Hematopoietic multipotent progenitor cell (in vitro differentiated cells): Measurements from ENCODE around the gene FBXL15. TPM values are rescaled to one million over a fixed set of nuclear protein-coding genes. Genes with fewer than 3 reads are reported as not detected.
"Not testable (repeated sequence)": the region's sequence is repeated elsewhere in the genome, so short reads cannot be mapped to it uniquely, and the experiment has no call there.

Experiments
- DNase-seq, 3 donors: peaks; one replicate each; pipeline ENCODE4 v3.0.0-alpha.2; 2011 to 2015; ENCODE audit warnings: low read depth in 2 of 3, low spot score in 2 of 3
- total RNA-seq: library from RNA; depleted of rRNA; stranded (reverse); fragments of >200 nt; gene quantifications from one replicate; pipeline ENCODE4 v1.2.3, GENCODE V29; 2012

FBXL15 gene
- total RNA-seq, 1 donor = 21.8 TPM

- peak in 1 of 3 donors; percentile 31 for DNase-seq
These were observed 32.2 kb downstream of the FBXL15 start for GRCh38 chr10:102452672-102453340.

- DNase-seq = no peak
These were observed 32.9 kb downstream of the FBXL15 start for GRCh38 chr10:102453502-102453901.

- DNase-seq = not testable (repeated sequence)
These were observed 34.2 kb downstream of the FBXL15 start for GRCh38 chr10:102454662-102455487.

- DNase-seq = no peak
These were observed 35.3 kb downstream of the FBXL15 start for GRCh38 chr10:102455893-102456471.

- no peak for DNase-seq
These were observed 37.0 kb downstream of the FBXL15 start for GRCh38 chr10:102457591-102458150.

- no peak for DNase-seq
These were observed 38.0 kb downstream of the FBXL15 start for GRCh38 chr10:102458656-102459055.

GRCh38 chr10:102460836-102461186 lies 40.2 kb downstream of the FBXL15 start:
- no peak for DNase-seq

GRCh38 chr10:102461187-102462054 lies 40.8 kb downstream of the FBXL15 start:
- DNase-seq = peak; percentile 84 to 92 (median 88)

GRCh38 chr10:102462512-102463054 lies 41.9 kb downstream of the FBXL15 start:
- DNase-seq = no peak

- DNase-seq = no peak
These were observed 43.3 kb downstream of the FBXL15 start for GRCh38 chr10:102463983-102464382.

GRCh38 chr10:102465466-102465865 lies 44.8 kb downstream of the FBXL15 start:
- DNase-seq = no peak

- DNase-seq = no peak
These were observed 46.7 kb downstream of the FBXL15 start for GRCh38 chr10:102467318-102467717.

GRCh38 chr10:102467971-102468438 lies 47.4 kb downstream of the FBXL15 start:
- DNase-seq = no peak

GRCh38 chr10:102468683-102469082 lies 48.0 kb downstream of the FBXL15 start:
- no peak for DNase-seq

GRCh38 chr10:102470579-102471546 lies 50.2 kb downstream of the FBXL15 start:
- no peak for DNase-seq
